Loucy (cell line): Measurements from ENCODE around the gene PRDM8.

Source experiments
- H2AFZ ChIP-seq: fragments of 200-600 bp; sonication (generic); 2 replicates; pipeline ENCODE4 v1.6.0; 2016; ENCODE audit warnings: antibody characterized with exemption, mild to moderate bottlenecking, low read length, moderate library complexity
- H3F3A ChIP-seq: fragments of 200-600 bp; 2 replicates; pipeline ENCODE4 v1.6.0; 2016; ENCODE audit warnings: antibody characterized with exemption, low read depth, mild to moderate bottlenecking
- H3K27me3 ChIP-seq: fragments of 200-600 bp; sonication (generic); 2 replicates; pipeline ENCODE4 v1.6.1; 2014; ENCODE audit warnings: low read length, mild to moderate bottlenecking; ENCODE audit not compliant: insufficient read depth, poor library complexity, severe bottlenecking
- H3K36me3 ChIP-seq: fragments of 200-600 bp; sonication (generic); 2 replicates; pipeline ENCODE4 v1.6.1; 2016; ENCODE audit warnings: low read length; ENCODE audit not compliant: insufficient read depth
- H3K4me1 ChIP-seq: fragments of 200-600 bp; sonication (generic); 2 replicates; pipeline ENCODE4 v1.5.1; 2014; ENCODE audit warnings: low read length, mild to moderate bottlenecking; ENCODE audit not compliant: insufficient read depth, poor library complexity, severe bottlenecking
- H3K4me2 ChIP-seq: fragments of 200-600 bp; sonication (generic); 2 replicates; pipeline ENCODE4 v1.6.0; 2014; ENCODE audit warnings: antibody characterized with exemption, low read length, low read depth, mild to moderate bottlenecking; ENCODE audit not compliant: poor library complexity, severe bottlenecking
- H3K4me3 ChIP-seq: fragments of 200-600 bp; sonication (generic); 2 replicates; pipeline ENCODE4 v1.5.1; 2014; ENCODE audit warnings: low read length, mild to moderate bottlenecking, mixed read lengths; ENCODE audit not compliant: poor library complexity, severe bottlenecking
- H3K79me2 ChIP-seq: fragments of 200-600 bp; sonication (generic); 2 replicates; pipeline ENCODE4 v1.6.1; 2014; ENCODE audit warnings: low read length; ENCODE audit not compliant: insufficient read depth
- H3K9ac ChIP-seq: fragments of 200-600 bp; sonication (generic); 2 replicates; pipeline ENCODE4 v1.6.0; 2014; ENCODE audit warnings: mild to moderate bottlenecking, low read depth, low read length, moderate library complexity; ENCODE audit not compliant: poor library complexity, severe bottlenecking
- H3K9me2 ChIP-seq: fragments of 200-600 bp; sonication (generic); replicated peaks from 2 replicates; pipeline ENCODE4 v1.6.1; 2016; ENCODE audit warnings: low read depth, low read length, mixed read lengths
- H3K9me3 ChIP-seq: fragments of 200-600 bp; sonication (generic); 2 replicates; pipeline ENCODE4 v1.6.1; 2014; ENCODE audit warnings: mild to moderate bottlenecking, antibody characterized with exemption, low read length, low read depth; ENCODE audit not compliant: insufficient read depth
- H4K20me1 ChIP-seq: fragments of 200-600 bp; sonication (generic); 2 replicates; pipeline ENCODE4 v1.6.0; 2014; ENCODE audit warnings: antibody characterized with exemption, low read length, mild to moderate bottlenecking; ENCODE audit not compliant: insufficient read depth, poor library complexity, severe bottlenecking
- EZH2phosphoT487 ChIP-seq: fragments of 200-600 bp; IDR thresholded peaks from 2 replicates; pipeline ENCODE4 v1.6.1; 2018; ENCODE audit warnings: antibody characterized with exemption, mild to moderate bottlenecking, moderate library complexity, borderline replicate concordance
- TF ChIP-seq, protein P1 (sequence below): fragments of 200-600 bp; sonication (generic); conservative IDR thresholded peaks from 2 replicates; pipeline ENCODE4 v1.5.1; 2014; ENCODE audit warnings: mild to moderate bottlenecking, antibody characterized with exemption, low read length

PRDM8 gene

DNA sequence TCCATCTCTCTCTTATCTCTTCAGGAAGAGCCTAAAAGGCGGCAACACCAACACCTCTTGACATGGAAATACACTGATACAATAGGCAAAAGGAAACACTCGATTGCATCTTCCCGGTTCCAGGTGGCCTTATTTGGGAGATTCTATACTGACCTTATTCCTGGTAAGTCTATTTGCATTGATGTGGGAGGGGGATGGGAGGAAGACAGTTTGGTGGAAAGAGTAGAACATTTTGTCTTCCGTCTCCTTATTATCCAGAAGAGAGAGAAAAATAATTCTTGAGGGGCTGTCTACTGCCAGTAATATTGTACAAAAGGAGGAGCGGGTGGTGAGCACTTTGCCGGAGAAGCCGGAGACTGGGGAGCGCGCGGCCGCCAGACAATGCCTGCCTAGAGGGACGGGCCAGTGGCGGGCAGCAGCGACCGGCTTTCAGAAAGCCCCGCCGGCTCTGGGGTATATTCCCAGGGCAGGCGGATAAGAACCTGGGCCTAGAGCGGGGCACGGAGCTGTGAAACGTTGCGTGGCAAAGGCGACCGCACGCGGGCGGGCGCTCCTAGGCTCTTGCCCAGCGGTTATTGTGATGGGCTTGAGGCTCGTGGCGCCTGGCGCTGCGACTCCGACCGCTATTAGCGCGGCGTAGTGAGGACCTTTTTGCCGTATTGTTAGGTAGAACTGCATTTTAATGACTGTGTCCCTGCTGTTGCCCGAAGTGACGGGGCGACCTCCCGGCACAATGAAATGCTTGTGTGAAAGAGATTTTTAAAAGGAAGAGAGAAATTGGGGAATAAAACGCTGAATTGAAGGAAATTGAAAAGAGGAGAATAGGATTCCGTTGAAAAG lies 518 bp downstream of the PRDM8 start:
- no peaks in the 10 kb centered on the region for H3F3A ChIP-seq
- H3K4me2 ChIP-seq = no peak overlapping the region
- no peak overlapping the region for H2AFZ ChIP-seq
- TF ChIP-seq, protein P1, sequence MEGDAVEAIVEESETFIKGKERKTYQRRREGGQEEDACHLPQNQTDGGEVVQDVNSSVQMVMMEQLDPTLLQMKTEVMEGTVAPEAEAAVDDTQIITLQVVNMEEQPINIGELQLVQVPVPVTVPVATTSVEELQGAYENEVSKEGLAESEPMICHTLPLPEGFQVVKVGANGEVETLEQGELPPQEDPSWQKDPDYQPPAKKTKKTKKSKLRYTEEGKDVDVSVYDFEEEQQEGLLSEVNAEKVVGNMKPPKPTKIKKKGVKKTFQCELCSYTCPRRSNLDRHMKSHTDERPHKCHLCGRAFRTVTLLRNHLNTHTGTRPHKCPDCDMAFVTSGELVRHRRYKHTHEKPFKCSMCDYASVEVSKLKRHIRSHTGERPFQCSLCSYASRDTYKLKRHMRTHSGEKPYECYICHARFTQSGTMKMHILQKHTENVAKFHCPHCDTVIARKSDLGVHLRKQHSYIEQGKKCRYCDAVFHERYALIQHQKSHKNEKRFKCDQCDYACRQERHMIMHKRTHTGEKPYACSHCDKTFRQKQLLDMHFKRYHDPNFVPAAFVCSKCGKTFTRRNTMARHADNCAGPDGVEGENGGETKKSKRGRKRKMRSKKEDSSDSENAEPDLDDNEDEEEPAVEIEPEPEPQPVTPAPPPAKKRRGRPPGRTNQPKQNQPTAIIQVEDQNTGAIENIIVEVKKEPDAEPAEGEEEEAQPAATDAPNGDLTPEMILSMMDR = no peak
- no peak for TF ChIP-seq EZH2phosphoT487
- H3K27me3 ChIP-seq = no peaks in the 10 kb centered on the region
- H4K20me1 ChIP-seq = no peaks in the 10 kb centered on the region
- no peaks in the 10 kb centered on the region for H3K9me2 ChIP-seq
- no peak overlapping the region for H3K9ac ChIP-seq
- no peak overlapping the region for H3K4me3 ChIP-seq
- peaks cover 73% of the 10 kb centered on the region for H3K36me3 ChIP-seq
- peaks cover 2% of the 10 kb centered on the region for H3K4me1 ChIP-seq
- H3K9me3 ChIP-seq = no peaks in the 10 kb centered on the region
- peaks cover 28% of the 10 kb centered on the region; the same call in 1 of the 2 replicates for H3K79me2 ChIP-seq

DNA sequence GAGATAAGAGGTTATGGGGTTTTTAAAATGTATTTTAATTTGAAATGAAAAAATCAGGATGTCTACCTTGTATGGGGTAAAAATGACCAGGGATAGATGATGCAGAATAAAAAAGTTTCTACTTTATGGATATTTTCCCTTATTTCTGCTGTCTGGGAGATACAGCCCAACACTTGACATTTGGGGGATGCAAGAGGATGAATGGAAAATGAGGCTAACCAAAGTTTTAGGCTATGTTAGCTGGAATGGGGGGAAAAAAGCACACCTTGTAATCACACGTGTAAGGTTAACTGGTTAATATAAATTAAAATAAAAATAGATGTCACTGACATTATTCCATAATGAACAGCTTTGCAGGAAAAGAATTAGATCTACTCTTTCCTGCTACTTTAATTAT lies 1.1 kb downstream of the PRDM8 start:
- H3K27me3 ChIP-seq = no peaks in the 10 kb centered on the region
- no peaks in the 10 kb centered on the region for H3K4me1 ChIP-seq
- no peak overlapping the region for H3K4me3 ChIP-seq
- no peak for TF ChIP-seq EZH2phosphoT487
- TF ChIP-seq, protein P1 = no peak
- H4K20me1 ChIP-seq = no peaks in the 10 kb centered on the region
- no peak overlapping the region for H2AFZ ChIP-seq
- no peaks in the 10 kb centered on the region for H3K9me3 ChIP-seq
- no peak overlapping the region for H3K9ac ChIP-seq
- peaks cover 78% of the 10 kb centered on the region for H3K36me3 ChIP-seq
- H3F3A ChIP-seq = no peaks in the 10 kb centered on the region
- peaks cover 22% of the 10 kb centered on the region; the same call in 1 of the 2 replicates for H3K79me2 ChIP-seq
- H3K9me2 ChIP-seq = no peaks in the 10 kb centered on the region
- no peak overlapping the region for H3K4me2 ChIP-seq

DNA sequence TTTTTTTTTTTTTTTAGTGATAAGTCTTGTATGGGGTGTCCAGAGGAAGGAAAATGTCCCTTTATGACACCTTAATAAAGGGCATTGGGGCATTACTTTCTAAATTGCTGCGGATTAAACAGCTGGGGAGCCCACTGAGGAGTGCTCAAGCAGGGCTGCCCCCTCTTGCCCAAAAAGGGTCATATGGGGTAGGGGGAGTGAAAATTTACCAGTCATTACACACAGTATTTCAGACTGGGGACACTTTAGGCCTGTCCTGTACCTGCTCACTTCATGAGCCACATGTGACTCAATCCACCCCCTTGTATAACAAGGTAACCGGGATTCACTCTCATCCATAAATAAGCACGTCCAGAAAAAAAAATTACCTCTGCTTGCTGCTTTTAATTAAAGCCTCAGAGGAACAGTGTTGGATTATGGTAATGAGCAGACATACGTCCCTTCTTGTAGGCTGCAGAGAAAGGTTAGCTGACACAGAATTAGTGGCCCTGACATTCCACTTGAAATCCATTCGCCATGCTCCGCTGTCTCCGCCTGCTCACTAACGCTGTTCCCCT lies 1.8 kb downstream of the PRDM8 start:
- Histone ChIP-seq H3K27me3 (no peaks in the 10 kb centered on the region), H4K20me1 (no peaks in the 10 kb centered on the region), H2AFZ (no peak overlapping the region), H3K4me2 (no peak overlapping the region), H3K36me3 (peaks cover 84% of the 10 kb centered on the region), H3K4me1 (no peaks in the 10 kb centered on the region), H3K9ac (no peak overlapping the region), H3F3A (no peaks in the 10 kb centered on the region), H3K79me2 (peaks cover 15% of the 10 kb centered on the region; the same call in 1 of the 2 replicates), H3K9me3 (no peaks in the 10 kb centered on the region), H3K4me3 (no peak overlapping the region), H3K9me2 (no peaks in the 10 kb centered on the region)
- TF ChIP-seq EZH2phosphoT487 = no peak
- TF ChIP-seq, protein P1 = no peak
